GM19328 (cell line): ENCODE measurements around the gene PAX3.

Source experiments
- ATAC-seq: cut with Tn5 transposase; IDR thresholded peaks from one replicate; pipeline ENCODE4 v1.9.1; 2021; ENCODE audit warnings: mild to moderate bottlenecking, moderate library complexity; ENCODE audit not compliant: unreplicated experiment

Gene PAX3

DNA sequence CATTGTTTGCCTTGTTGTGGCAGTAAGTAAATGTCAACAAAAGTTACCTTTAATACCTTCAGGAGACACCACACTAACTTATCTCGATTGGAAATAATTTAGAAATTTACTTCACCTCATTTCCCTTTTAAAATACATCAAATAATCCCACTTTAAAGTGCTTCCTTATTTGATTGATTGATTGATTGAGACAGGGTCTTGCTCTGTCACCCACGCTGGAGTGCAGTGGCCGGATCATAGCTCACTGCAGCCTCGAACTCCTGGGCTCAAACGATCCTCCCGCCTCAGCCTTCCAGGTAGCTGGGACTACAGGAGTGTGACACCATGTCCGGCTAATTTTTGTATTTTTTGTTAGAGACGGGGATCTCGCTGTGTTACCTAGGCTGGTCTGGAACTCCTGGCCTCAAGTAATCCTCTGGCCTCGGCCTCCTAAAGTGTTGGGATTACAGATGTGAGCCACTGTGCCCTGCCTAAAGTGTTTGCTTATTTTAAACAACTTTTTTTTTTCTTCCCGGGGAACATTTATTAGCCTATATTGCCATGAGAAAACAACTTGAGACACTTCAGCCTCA, 12.0 kb upstream of the PAX3 start:
- no peak for ATAC-seq

DNA sequence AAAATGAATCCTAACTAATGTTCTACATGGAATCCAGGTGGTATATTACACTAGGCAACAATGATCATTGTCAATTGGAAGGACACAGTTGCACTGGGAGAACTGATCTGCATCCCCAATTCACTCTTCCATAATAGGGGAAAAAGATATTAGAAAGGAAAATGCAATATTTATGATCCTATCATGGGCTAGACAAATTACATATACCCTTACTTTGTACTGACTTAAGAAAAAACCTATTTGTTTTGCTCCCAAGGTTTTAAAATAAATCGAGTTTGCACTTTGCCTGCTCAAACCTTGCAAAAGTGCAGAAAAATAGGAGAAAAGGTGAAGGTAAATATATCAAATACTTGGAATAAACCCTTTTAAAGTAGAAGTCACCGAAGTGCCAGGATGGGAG, 11.0 kb upstream of the PAX3 start:
- ATAC-seq = no peak

GRCh38 chr2:222309361-222309760, 10.6 kb upstream of the PAX3 start:
- no peak for ATAC-seq

- ATAC-seq = no peak
Observed at GRCh38 chr2:222307978-222308730, 9.4 kb upstream of the PAX3 start.

GRCh38 chr2:222307143-222307756, 8.5 kb upstream of the PAX3 start:
- ATAC-seq = no peak

- ATAC-seq = no peak
Observed at GRCh38 chr2:222306393-222307142, 7.8 kb upstream of the PAX3 start.

DNA sequence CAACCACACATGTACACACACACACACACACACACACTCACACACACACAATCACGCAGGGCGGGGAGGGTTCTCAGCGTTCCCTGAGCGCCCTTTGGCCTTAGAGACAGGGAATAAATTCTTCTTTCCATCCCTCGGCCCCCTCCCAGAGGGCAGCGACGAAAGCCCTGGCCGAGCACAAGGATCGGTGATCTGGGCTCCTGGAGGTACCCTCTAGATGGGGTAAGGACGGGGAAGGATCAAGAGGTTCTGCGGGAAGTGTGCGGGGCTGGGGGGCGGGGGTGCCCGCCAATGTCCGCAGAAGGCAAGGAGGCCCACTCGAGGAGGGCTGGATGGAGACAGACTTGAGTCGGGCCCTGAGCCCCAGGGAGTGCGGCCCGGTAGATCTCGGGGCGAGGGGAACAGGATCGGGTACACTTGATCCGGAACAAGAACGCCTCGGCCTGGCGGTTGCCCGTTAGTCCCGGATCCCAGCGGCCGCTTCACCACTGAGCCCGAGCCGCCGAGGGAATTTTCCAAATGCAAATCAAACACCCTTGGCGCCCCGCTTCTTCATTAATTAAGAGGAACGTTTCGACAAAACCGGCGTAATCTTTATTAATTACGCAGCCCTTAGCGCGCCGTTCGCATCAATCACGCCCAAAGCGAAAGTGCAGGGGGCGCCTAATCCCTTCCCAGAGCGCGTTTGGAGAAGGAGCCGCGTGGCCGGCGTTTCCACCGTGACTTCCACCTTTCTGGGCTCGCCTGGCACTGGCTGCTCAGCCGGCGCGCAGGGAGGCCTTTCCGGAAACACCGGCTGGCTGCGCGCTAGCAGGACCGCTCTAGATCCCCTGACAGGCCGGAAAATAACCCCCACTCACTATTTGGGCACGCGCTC, 7.0 kb upstream of the PAX3 start:
- no peak for ATAC-seq

GRCh38 chr2:222304737-222305515, 6.1 kb upstream of the PAX3 start:
- ATAC-seq = no peak

GRCh38 chr2:222303828-222304736, 5.3 kb upstream of the PAX3 start:
- ATAC-seq = no peak

DNA sequence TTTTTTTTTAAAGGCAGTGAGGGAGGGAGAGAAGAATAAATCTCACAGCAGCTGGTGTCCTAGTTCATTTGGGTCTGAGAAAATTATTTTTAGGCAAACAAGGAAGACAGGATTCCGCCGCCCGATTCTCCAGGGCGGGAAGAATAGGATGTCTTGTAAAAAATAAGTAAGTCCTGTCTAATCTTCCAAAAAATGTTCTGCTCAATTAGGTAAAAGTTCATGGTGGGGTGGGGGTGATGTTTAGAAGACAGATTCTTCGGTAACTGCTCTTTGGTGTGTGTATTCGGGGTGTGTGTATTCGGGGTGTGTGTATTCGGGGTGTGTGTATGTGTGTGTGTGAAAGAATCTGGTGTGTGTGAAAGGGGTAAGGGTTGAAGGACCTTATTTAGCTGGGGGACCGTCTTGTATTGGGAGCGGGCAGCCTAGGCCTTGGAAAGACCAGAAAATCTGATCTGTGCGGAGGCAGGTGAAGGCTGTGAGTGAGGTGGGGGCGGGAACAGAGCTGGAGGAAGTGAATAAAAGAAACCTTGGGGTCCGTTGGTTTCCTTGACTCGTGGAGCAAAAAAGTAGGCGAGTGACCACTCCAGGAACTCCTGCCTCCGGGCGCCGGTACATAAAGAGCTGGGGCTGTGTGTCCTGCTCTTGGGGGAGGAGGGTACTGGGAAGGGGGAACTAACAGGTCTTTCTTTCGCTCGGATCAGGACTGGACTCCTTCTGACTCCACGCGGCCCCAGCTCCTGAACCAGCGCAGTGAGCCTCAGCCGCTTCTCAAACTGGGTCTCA, 4.4 kb upstream of the PAX3 start:
- ATAC-seq = no peak

DNA sequence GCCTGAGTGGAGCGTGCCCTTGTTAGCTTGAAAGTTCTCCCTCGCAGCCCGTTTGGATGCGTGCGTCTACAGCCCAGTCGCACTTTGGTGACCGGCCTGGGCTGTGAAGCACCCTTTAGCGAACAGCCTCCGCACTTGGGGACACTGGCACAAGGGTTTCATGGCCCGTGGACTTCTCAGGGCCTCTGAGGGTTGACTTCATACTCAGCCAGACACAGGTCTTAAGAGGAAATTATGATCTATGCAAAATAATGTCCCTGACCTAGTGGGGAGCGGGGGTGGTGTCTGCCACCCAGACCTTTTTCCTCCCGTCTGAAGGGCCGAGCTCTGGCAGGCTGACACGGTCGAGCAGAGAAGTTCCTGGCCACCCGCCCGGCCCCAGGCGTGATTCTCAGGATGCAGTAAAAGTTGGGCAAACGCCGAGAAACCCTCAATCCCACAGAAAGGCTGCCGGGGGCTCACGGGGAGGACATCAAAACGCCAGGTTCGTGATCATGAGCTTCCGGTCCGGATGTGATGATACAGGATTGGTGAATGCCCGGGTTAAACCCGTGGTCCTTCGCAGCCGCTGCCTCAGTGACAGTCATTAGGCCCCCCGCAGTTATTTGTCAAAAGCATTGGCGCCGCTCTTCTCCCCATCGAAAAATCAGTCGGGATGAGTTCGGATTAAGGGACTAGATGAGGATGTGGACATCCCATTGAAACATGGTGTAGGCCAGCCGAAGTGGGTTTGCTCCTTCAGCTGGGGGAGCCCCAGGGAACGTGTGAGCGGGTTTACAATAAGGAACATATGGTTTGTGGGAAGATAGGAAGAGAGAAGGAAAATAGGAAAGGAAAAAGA, 3.6 kb upstream of the PAX3 start:
- ATAC-seq = no peak

GRCh38 chr2:222301796-222302118, 3.0 kb upstream of the PAX3 start:
- ATAC-seq = no peak

- ATAC-seq = no peak
Observed at GRCh38 chr2:222301053-222301795, 2.4 kb upstream of the PAX3 start.

GRCh38 chr2:222300726-222301052, 1.9 kb upstream of the PAX3 start:
- no peak for ATAC-seq

DNA sequence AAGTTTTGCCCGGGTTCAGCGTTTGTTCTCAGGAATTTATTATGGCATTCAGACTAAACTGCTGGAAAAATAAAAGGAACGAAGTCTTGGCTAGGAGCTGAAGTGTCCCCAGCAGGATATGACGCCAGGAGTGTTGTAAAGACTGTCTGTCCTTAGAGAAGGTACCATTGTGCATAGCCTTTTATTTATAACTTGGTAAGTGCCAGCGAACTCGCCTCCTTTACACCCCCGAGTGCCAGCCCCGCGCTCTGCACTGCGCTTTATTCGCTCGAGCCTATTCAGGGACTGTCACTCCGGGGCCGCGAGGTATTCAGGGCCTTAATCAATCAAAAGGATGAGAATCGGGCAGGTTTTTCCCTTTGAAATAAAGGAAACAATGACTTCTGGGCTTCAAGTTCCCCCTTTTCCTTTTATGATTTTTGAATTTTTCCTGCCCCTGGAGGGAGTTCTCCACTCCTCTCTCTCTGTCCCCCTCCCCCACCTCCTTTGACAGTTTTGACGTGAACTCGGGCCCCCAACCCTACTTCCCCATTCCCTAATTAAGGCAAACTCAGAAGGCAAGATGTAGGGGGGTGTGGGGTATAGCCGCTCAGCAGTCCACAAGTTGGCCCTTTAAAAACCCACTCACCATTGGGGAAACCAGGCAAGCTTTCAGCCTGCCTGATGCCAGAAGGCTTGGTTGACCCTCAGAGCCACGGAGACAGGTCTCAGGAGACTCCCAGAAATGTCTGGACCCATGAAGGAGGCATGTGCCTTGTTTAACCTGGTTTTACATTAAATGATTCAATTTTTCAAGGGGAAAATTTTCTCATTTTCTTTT, 1.3 kb upstream of the PAX3 start:
- no peak for ATAC-seq

DNA sequence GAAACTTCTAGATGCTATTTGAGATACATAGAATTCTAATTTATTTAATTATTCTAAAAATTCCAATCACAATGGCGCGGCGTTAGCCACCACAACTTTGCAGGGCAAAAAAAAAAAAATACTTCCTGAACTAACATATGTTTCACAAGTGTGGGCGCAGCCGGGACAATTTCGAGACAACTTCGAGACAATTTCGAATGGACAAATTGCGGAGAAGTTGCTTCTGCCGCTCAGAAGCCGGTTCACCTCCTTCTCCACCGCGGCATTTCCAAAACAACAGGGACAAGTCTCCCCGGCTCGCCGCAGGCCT, 842 bp downstream of the PAX3 start:
- no peak for ATAC-seq
